Spleen (tissue), 7 donors: ENCODE data around the gene TMEM37.

Source experiments
- POLR2A ChIP-seq, 3 donors: fragments of 450-650 bp; IDR thresholded peaks; one replicate each; pipeline ENCODE4 v1.5.1; 2017; ENCODE audit warnings: antibody characterized with exemption in 3 of 3, mild to moderate bottlenecking in 1 of 3
- TF ChIP-seq, protein P1 (sequence below), 11 experiments: fragments of 200-600 bp in 7 of 11; fragments of 450-650 bp in 4 of 11; sonication (generic) in 4 of 11; IDR thresholded peaks in 8 of 11; conservative IDR thresholded peaks in 3 of 11; 1 replicate in 7 of 11; 2 replicates in 4 of 11; pipeline versions ENCODE4 v1.4.0 to v1.8.0; 2016 to 2021; ENCODE audit warnings: antibody characterized with exemption in 11 of 11, inconsistent platforms in 4 of 11, mild to moderate bottlenecking in 1 of 11
- donor health status: DM: no; HTN: no; CAD: no; lungs with moderate emphysema.
- donor health status: DM: no; HTN: no; CAD: no.
- donor health status: DM: no; HTN: no; CAD: no.

GRCh38 chr2:119480184-119480583, 48.5 kb downstream of the TMEM37 start:
- TF ChIP-seq, protein P1, sequence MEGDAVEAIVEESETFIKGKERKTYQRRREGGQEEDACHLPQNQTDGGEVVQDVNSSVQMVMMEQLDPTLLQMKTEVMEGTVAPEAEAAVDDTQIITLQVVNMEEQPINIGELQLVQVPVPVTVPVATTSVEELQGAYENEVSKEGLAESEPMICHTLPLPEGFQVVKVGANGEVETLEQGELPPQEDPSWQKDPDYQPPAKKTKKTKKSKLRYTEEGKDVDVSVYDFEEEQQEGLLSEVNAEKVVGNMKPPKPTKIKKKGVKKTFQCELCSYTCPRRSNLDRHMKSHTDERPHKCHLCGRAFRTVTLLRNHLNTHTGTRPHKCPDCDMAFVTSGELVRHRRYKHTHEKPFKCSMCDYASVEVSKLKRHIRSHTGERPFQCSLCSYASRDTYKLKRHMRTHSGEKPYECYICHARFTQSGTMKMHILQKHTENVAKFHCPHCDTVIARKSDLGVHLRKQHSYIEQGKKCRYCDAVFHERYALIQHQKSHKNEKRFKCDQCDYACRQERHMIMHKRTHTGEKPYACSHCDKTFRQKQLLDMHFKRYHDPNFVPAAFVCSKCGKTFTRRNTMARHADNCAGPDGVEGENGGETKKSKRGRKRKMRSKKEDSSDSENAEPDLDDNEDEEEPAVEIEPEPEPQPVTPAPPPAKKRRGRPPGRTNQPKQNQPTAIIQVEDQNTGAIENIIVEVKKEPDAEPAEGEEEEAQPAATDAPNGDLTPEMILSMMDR (IDR thresholded peaks at IDR 0.05 in 8 of 11, conservative IDR thresholded peaks at IDR 0.05 in 3 of 11): no peak
- TF ChIP-seq POLR2A (IDR thresholded peaks at IDR 0.05): no peak
